HG03457 (cell line): ENCODE data around the gene AXIN2.
"Not testable (repeated sequence)": the region's sequence is repeated elsewhere in the genome, so short reads cannot be mapped to it uniquely, and the experiment has no call there.

Experiments
- ATAC-seq: cut with Tn5 transposase; IDR thresholded peaks from one replicate; pipeline ENCODE4 v1.9.1; 2021; ENCODE audit warnings: moderate number of reproducible peaks; ENCODE audit not compliant: unreplicated experiment

Gene AXIN2

DNA sequence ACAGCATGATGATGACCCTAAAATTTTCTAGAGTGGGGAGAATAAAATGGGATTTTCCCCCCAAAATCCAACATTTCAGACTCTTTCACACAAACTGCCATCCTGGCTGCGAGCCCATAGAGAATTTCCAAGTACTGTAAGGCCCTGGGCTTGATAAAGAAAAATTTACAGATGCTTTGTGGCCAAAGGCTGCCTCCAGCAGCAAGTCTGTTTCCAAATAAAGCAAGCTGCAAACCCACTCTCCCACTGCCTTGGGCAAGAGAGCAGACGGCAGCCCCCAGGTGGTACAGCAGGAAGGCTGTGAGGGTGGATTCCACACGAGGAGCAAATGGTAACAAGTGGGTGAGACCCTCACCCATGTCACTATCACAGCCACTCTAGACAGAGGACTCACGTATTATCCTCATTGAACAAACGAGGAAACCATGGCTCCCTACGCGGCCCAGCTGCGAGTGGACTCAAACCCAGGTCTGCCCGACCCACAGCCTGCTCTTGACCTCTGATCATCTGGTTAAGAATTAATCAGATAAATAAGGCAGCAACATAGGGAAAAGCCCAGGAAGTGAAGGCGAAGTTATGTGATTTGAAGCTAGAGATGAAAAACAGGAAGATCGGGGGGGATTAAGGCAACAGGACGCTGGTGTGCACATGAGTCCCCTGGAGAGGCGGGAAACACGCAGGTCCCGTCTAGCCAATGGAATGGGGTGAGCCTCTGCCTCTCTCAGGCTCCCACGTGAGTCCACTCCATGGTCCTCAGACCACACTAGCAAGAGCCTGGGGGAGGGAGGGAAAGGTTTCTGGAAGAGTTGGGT is 37.4 kb downstream of the AXIN2 start:
- no peak for ATAC-seq

DNA sequence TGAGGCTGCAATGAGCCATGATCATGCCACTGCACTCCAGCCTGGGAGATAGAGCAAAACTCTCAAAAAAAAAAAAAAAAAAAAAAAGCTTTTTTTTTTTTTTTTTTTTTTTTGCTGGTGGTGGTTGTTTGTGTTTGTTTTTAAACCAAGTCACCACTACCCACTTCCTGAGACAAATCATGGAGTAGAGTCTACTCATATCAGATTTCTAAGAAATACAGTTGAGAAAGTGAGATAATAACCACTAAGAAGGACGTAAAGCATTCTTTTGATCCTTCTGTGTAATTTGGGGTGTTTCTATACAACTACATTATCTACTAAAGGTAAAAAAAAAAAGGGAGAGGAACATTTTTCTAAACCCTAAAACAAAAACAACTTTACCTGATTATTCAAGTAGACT is 38.0 kb downstream of the AXIN2 start:
- no peak for ATAC-seq

DNA sequence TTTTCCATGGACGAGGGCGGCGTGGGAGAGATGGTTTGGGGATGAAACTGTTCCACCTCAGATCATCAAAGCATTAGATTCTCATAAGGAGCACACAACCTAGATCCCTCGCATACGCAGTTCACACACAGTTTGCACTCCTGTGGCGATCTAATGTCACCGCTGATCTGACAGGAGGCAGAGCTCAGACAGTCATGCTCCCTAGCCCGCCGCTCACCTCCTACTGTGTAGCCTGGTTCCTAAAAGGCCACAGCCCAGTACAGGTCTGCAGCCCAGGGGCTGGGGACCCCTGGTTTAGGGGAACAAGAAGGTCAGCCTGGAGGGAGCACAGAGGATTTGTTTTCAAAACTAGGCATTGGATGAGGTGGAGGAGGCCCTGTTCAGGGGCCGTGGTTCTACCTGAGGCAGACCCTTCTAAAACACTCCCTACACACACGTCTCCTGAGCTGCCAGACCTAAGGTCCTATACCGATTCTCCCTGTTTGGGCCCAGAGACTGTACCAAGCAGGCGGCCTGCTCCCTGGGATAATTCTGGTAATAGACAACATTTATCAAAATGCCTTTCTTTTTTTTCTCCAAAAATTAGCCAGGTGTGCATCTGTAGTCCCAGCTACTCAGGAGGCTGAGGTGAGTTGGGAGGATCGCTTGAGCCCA is 38.6 kb downstream of the AXIN2 start:
- no peak for ATAC-seq

DNA sequence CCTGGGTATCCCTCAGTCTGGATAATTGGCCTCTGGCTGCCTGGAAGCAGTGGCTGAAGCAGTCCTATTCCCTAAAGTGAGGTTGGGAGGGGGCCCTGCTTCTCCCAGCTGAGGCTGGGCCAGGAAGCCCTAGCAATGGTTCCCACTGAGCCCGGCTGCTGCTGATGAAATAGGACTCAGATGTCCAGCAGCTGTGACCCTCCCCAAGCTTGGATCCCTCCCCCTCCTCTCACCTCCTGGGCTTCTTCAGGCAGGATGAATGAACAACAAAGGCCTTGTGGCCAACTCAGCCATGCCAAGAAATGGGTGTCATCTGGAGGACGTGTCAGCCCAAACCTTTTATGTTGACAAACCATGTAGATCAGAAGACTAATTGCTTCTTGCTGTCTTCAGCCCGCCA is 42.0 kb downstream of the AXIN2 start:
- ATAC-seq: no peak

DNA sequence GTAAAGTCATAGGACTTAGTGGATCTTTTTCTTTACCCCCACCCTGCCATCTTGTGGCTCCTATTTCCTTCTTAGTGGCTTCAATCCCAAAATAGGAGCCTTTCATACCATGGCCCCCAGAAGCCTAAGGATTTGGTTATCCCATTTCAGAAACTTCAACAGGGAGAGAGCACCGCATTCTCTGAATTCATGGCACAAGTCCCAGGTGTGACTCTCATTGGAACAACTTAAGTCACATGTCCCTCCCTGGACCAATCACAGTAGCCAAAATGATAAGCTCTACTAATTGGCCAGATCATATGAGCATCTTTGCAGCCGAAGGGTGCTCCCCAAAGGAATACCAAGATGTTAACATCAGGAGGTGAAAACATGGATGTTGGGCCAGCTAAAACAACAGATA is 43.2 kb downstream of the AXIN2 start:
- no peak for ATAC-seq

DNA sequence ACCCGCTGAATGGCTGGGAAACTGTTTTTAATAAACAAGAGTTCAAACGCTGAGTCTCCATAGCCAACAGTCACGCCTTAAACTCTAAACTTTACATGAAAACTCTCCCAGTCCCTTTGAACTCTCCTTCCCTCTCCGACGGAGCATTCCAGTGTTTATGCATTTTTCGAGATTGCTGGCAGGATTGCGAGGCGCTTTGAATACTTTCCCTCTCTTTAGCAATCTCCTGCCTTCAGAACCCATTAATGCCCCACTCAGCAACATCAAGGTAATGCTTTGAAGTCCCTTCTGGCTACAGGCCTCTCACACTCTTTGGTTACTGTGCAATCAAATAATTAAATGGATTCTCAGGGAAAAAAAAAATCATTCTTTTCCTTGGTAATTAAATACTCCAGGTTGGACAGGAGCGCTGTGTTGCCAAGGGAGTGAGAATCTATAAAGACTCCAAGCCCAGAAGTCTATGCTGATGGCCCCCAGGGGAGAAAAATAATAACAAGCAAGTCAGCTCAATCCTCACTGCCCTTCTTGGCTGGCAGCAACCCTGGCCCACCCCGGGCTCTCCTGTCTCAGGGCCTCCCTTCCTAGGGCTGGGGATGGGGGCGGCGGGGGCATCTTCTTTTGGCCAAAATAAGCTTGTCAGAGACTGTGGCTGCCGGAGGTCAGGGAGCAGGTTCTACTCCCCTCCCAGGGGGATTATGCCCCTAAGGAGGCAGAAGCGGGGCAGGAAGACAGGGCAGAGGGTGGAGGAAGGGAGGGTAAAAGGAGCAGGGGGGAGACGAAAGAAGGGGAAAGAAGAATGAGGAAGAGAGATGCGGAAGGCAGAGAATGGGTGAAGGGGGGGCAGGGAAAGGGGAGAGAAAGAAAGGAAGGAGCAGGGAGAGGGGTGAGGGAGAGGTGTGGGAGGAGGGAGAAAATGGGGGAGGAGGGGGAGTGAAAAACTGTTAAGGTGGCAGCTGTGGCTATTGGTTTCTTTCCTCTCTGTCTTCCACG is 45.2 kb downstream of the AXIN2 start:
- ATAC-seq: no peak

DNA sequence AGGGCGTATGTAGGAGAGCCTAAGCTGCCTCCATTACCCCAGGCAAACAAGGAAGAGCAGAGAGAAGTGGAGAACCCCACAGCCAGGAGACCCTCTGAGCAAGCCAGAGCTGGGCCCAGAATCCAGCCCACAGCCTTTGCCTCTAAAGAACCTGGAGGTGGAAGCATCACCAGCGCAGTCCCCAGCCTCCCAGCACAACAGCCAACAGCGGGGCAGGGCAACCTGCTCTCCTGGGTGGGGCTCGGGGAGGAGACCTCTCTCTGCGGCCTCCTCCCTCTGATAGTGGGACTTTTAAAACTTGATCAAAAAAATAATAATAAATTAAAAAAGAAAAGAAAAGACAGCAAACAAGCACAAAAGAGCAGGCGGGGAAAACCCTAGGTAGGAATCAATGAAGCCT is 45.9 kb downstream of the AXIN2 start:
- no peak for ATAC-seq

DNA sequence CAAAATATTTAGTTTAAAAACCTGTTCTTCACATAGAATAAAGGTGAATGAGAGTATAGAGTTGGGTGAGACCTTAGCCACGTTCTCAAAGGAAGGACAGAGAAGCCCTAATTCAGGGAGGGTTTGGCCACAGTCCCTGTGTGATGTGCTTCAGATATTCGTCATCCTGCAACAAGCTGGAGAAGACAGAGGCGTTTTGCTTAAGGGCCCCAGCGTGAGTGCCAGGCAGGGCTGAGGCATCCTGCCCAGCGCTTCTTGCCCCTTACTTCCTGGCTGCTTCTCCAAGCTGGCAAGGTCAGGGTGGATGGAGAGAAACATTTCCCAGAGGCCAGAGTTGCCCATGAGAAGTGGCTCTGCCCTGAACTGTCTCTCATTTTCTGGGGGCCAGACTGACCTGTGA is 46.9 kb downstream of the AXIN2 start:
- ATAC-seq: no peak

DNA sequence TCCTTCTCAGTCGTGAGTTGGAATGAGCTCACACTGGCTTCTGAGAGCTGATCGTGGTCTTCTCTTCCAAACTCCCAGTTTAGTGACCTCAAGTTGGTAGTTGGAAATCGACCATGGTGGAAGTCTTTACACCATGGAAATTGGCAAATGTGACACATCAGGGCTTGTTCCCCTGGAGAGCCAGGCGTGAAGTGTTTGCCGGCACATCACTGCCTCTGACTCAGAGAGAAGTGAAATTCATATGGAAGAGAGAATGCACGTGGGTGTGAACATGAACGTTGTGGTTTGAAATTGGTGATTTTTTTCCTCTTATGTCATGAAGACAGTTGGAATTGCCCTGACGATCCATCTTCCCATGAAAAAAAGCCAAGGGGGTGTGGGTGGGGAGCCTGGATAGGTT is 47.4 kb downstream of the AXIN2 start:
- ATAC-seq: no peak

DNA sequence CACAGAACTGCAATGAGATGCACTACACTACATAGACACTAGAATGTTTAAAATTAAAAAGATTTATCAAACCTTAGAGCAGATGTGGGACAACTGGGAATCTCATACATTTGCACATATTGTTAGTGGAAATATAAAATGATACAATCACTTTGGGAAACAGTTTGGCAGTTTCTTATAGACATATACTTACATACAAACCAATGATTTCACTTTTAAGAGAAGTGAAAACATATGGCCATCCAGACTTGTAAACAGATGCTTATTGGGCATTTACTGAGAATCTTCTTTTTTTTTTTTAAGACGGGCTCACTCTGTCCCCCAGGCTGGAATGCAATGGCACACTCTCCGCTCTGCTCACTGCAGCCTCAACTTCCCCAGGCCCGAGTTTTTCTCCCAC is 50.1 kb downstream of the AXIN2 start:
- ATAC-seq: no peak

DNA sequence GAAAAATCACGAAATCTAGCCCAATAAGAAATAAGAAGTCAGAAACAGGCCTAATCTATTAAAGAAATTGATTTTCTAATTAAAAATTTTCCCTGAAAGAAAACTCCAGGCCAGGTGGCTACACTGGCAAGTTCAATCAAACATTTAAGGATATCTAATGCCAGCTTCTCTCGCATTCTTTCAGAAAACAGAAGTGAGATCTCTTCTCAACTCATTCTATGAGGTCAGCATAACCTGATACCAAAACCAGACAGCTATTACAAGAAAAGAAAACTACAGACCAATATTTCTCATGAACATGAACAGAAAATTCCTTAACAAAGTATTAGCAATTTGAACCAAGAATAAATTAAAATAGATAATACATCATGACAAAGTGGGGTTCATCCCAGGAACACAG is 52.4 kb downstream of the AXIN2 start:
- ATAC-seq: no peak

DNA sequence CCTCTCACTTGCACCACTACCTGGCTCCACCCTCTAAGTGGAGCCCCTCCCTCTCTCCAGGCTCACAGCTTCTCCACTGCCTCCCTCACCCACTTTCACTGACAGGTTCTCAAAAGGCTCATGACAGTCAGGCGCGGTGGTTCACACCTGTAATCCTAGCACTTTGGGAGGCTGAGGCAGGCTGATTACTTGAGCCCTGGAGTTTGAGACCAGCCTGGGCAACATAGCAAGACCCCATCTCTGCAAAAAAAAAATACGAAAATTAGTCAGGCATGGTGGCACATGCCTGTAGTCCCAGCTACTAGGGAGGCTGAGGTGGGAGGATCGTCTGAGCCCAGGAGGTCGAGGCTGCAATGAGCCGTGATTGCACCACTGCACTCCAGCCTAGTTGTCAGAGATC is 56.8 kb downstream of the AXIN2 start:
- not testable (repeated sequence) for ATAC-seq

DNA sequence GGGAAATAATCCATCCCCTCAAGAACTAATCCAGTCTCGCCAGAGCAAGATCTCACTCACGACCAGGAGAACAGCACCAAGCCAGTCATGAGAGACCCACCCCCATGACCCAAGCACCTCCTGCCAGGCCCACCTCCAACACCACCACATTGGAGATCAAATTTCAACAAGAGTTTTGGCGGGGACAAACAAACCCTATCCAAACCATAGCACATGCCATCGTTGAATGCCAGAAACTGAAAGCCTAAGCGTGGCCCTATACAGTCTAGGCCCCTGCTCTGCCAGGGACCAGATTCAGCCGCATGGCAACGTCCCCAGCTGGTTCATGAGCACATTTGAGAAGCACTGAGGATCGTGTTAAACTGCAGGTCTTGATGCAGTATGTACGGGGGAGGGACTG is 57.3 kb downstream of the AXIN2 start:
- no peak for ATAC-seq

DNA sequence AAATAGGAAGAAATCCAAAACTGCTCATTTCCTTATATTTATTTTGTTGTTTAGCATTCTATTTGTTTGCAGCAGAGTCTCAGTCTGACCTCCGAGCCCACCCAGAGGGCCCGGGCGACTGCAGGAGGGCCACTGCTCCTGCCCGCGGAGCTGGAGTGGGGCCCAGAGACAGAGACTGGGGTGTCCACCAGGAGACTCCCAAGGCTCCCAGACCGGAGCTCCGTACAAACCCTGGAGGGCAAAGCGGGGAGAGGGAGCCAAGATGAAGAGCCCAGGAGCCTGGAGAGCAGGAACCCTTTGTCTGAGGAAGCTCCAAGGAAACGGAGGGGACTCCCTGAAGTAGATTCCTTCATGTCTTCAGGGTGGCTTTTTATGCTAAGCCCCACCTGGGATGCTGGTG is 57.9 kb downstream of the AXIN2 start:
- no peak for ATAC-seq

DNA sequence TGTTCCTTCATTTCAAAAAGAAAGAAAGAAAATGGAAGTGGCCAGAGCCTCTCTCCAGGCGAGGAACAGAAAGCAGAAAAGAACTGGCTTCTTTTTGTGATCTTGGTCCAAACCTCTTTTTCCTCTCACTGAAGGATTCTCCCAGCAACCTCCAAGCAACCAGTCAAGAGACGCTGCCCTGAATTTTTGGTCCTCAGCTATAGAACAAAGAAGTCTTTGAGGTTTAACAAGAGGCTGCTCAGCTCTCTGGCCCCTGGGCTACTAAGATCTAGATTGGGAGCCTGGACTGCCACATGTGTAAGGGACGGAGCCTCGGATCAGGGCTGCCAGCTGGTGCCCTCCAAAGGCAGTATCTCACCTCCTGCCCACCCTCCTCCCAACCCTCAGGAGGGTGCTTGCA is 62.6 kb downstream of the AXIN2 start:
- ATAC-seq: no peak

DNA sequence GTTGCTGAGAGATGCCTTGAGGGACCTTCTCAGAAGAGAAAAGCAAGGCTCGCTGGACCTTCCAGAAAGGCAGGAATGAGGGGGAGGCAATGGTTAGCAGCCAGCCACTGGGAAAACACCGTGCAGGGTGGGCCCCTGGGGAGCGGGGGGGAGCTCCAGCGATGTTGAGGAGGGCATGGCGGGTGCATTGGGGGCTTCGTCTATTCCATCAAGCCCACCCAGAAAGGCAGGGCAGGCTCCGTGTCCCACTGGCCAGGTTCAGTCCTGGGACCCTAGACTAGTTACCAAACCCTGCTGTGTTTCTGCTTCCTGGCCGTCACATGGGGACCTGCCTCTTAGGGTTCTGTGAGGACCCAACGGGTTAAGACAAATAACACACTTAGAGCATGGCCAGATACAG is 64.6 kb downstream of the AXIN2 start:
- ATAC-seq: no peak

DNA sequence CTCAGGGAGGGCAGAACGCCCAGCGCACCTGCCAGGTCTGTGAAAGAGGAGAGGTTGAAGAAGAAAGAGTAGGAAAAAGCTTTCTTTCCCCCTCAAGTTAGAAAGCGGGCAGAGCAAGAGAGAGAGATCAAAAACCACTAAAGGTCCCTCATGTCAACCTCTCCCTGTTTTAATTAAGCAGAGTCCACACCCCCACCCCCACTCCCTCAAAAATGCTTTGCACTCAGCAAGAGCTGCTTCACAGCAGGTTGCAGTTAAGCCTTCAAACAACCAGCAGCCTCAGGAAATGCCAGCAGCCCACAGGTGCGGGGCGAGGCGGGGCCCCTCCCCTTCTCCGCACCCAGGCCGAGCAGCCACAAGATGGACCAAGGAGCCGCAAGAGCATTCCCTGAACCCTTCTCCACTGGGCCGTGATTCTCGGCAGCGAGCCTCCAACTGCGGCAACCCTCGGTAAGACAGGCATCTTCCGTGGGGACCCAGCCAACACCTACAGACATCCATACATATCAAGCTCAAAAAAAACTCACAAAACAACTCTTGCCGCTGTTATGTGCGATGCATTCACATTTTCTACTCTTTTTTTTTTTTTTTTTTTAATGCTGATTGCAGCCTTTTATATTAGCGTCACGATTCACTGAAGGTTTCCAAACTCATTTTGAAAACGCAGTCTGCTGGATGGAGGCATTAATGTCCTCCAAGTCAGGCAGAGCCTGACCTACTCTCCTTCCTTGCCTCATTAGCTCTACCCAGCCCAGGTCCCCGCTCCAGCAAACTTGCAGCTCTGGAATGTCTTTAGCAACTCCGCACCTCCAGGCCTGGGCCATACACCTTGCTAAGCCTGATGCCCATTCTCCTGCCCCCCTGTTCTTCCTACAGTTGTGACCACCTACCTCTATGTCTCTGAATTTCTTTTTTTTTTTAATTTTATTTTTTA is 66.1 kb downstream of the AXIN2 start:
- ATAC-seq: no peak

DNA sequence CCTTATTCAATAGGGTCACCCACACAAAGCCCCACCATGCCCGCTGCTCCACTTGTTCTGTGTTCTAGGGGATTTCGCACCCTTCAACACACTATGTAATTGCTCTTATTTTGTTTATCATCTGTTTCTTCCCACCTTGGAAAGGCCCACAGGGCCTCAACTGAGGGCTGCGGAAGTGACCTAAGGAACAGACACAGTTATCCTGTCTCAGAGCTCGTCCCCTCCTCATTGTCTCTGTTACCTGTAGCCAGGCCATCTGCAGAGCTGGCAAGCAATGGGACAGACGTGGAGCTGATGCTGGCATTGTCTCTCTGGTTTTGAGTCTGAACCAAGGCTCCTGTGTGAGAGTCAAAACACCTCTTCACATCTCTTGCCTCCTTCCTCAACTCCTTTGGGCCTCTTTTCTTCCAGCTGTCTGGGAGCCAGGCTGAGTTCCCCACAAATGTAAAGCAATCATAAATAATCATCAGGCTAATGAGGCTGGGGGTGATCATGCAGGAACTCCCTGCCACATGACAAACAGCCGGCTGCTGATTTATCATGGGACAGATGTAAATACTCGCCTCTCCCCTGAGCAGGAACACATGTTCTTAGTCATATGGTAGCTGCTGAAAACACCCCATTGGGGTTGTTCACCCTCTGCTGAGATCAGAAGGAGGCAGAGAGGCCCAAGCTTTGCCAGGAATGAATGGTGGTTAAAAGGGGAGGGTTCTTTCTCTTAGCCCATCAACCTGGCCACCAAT is 71.9 kb downstream of the AXIN2 start:
- ATAC-seq: no peak

DNA sequence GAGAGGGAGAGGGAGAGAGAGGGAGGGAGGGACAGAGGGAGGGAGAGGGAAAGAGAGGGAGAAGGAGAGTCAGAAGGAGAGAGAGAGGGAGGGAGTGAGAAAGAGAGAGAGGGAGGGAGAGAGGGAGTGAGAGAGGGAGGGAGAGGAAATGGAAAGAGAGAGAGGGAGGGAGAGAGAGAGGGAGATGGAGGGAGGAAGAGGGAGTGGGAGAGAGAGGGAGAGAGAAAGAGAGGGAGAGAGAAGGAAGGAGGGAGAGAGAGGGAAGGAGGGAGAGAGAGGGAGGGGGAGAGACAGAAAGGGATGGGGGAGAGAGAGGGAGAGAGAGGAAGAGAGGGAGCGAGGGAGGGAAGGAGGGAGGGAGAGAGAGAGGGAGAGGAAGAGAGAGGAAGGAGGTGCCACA is 72.8 kb downstream of the AXIN2 start:
- ATAC-seq: no peak

DNA sequence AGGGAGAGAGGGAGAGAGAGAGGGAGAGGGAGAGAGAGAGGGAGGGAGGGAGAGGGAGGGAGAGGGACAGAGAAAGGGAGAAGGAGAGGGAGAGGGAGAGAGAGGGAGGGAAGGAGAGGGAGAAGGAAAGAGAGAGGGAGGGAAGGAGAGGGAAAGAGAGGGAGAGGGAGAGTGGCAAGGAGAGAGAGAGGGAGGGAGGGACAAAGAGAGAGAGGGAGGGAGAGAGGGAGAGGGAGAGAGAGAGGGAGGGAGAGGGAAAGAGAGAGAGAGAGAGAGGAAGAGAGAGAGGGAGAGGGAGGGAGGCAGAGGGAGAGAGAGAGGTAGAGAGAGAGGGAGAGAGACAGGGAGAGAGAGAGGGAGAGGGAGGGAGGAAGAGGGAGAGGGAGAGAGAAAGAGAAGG is 73.5 kb downstream of the AXIN2 start:
- ATAC-seq: no peak
